Measurements from ENCODE around the gene PCDHGB6.
"Not testable (repeated sequence)": the region's sequence is repeated elsewhere in the genome, so short reads cannot be mapped to it uniquely, and the experiment has no call there.

The PCDHGB6 gene

GRCh38 chr5:141419074-141419880 lies 11.5 kb downstream of the PCDHGB6 start:
- DNase-seq (ENCODE audit: low read depth), result no peak

GRCh38 chr5:141420855-141421488 lies 13.2 kb downstream of the PCDHGB6 start, which contains the start of gene PCDHGA11:
Gene PCDHGA11, plus strand, starts transcription at chr5:141421051. Its CDS starts 177 bp downstream, at chr5:141421228.
- no peak for DNase-seq (ENCODE audit: low read depth)

GRCh38 chr5:141421489-141421855 lies 13.7 kb downstream of the PCDHGB6 start:
- DNase-seq (ENCODE audit: low read depth), result no peak

- DNase-seq (ENCODE audit: low read depth), result no peak
Observed at GRCh38 chr5:141422742-141423291, 15.0 kb downstream of the PCDHGB6 start.

- no peak for DNase-seq (ENCODE audit: low read depth)
Observed at GRCh38 chr5:141427783-141428426, 20.1 kb downstream of the PCDHGB6 start.

- no peak for DNase-seq (ENCODE audit: low read depth)
Observed at GRCh38 chr5:141430332-141431113, 22.7 kb downstream of the PCDHGB6 start, which contains the start of gene PCDHGA12. Gene PCDHGA12, plus strand, starts transcription at chr5:141430507. Its CDS starts 253 bp downstream, at chr5:141430760.

- no peak for DNase-seq (ENCODE audit: low read depth)
Observed at GRCh38 chr5:141431286-141431685, 23.5 kb downstream of the PCDHGB6 start.

- DNase-seq (ENCODE audit: low read depth), result not testable (repeated sequence)
Observed at GRCh38 chr5:141432308-141432707, 24.5 kb downstream of the PCDHGB6 start.

- not testable (repeated sequence) for DNase-seq (ENCODE audit: low read depth)
Observed at GRCh38 chr5:141432726-141433125, 24.9 kb downstream of the PCDHGB6 start.

- no peak for DNase-seq (ENCODE audit: low read depth)
Observed at GRCh38 chr5:141434006-141434405, 26.2 kb downstream of the PCDHGB6 start.

- no peak for DNase-seq (ENCODE audit: low read depth)
Observed at GRCh38 chr5:141437221-141437620, 29.4 kb downstream of the PCDHGB6 start.

- DNase-seq (ENCODE audit: low read depth), result no peak
Observed at GRCh38 chr5:141439411-141440141, 31.8 kb downstream of the PCDHGB6 start.

GRCh38 chr5:141440341-141440740 lies 32.5 kb downstream of the PCDHGB6 start:
- DNase-seq (ENCODE audit: low read depth), result no peak

- no peak for DNase-seq (ENCODE audit: low read depth)
Observed at GRCh38 chr5:141441571-141442170, 33.9 kb downstream of the PCDHGB6 start.
